Hepatocyte (in vitro differentiated cells): ENCODE results near the gene ZPBP2. TPM values are rescaled to one million over a fixed set of nuclear protein-coding genes. Genes with fewer than 3 reads are reported as not detected.
"Not testable (repeated sequence)": the region's sequence is repeated elsewhere in the genome, so short reads cannot be mapped to it uniquely, and the experiment has no call there.

Experiments
- DNase-seq: peaks from one replicate; pipeline ENCODE4 v3.0.0-alpha.2; 2016; ENCODE audit warnings: low spot score
- H2AFZ ChIP-seq: fragments of 200-600 bp; sonication (generic); 2 replicates; pipeline ENCODE4 v1.6.0; 2016; ENCODE audit warnings: antibody characterized with exemption, mild to moderate bottlenecking
- H3K27ac ChIP-seq: fragments of 200-600 bp; sonication (generic); 2 replicates; pipeline ENCODE4 v1.5.1; 2016; ENCODE audit warnings: mild to moderate bottlenecking
- H3K27me3 ChIP-seq: fragments of 200-600 bp; sonication (generic); 2 replicates; pipeline ENCODE4 v1.6.1; 2016
- H3K36me3 ChIP-seq: fragments of 200-600 bp; sonication (generic); replicated peaks from 2 replicates; pipeline ENCODE4 v1.5.1; 2016; ENCODE audit warnings: low read depth; ENCODE audit not compliant: insufficient read depth
- H3K4me1 ChIP-seq: fragments of 200-600 bp; sonication (generic); 2 replicates; pipeline ENCODE4 v1.5.1; 2016; ENCODE audit warnings: mild to moderate bottlenecking, moderate library complexity; ENCODE audit not compliant: insufficient read depth
- H3K4me2 ChIP-seq: fragments of 200-600 bp; sonication (generic); 2 replicates; pipeline ENCODE4 v1.6.0; 2016
- H3K4me3 ChIP-seq: fragments of 200-600 bp; sonication (generic); 2 replicates; pipeline ENCODE4 v1.5.1; 2016; ENCODE audit warnings: mild to moderate bottlenecking
- H3K79me2 ChIP-seq: fragments of 200-600 bp; sonication (generic); 2 replicates; pipeline ENCODE4 v1.6.0; 2017; ENCODE audit warnings: mild to moderate bottlenecking
- H3K9me2 ChIP-seq: fragments of 200-600 bp; sonication (generic); replicated peaks from 2 replicates; pipeline ENCODE4 v1.6.0; 2017; ENCODE audit warnings: mild to moderate bottlenecking; ENCODE audit not compliant: insufficient read depth
- H3K9me3 ChIP-seq: fragments of 200-600 bp; sonication (generic); 2 replicates; pipeline ENCODE4 v1.5.1; 2016; ENCODE audit warnings: low read depth, mild to moderate bottlenecking
- H4K20me1 ChIP-seq: fragments of 200-600 bp; sonication (generic); 2 replicates; pipeline ENCODE4 v1.6.0; 2016; ENCODE audit warnings: mild to moderate bottlenecking; ENCODE audit not compliant: insufficient read depth, poor library complexity, severe bottlenecking
- CTCF ChIP-seq: fragments of 200-600 bp; sonication (generic); IDR thresholded peaks from 2 replicates; pipeline ENCODE4 v1.5.1; 2016; ENCODE audit warnings: antibody characterized with exemption, mild to moderate bottlenecking; ENCODE audit not compliant: poor library complexity
- EZH2 ChIP-seq: fragments of 200-600 bp; sonication (generic); IDR thresholded peaks from 2 replicates; pipeline ENCODE4 v1.6.1; 2016; ENCODE audit warnings: antibody characterized with exemption, mild to moderate bottlenecking, borderline replicate concordance
- EZH2phosphoT487 ChIP-seq: fragments of 200-600 bp; sonication (generic); IDR thresholded peaks from one replicate; pipeline ENCODE4 v1.6.1; 2018; ENCODE audit warnings: antibody characterized with exemption, mild to moderate bottlenecking, low read depth, moderate library complexity; ENCODE audit not compliant: unreplicated experiment, severe bottlenecking
- WGBS: methylation state at CpG from one replicate; pipeline ENCODE4 v1.1.6; 2016; ENCODE audit warnings: low lambda C conversion rate; ENCODE audit errors: missing lambda C conversion rate; 5-methylcytosine and 5-hydroxymethylcytosine counted together
- polyA plus RNA-seq: library from polyadenylated mRNA; unstranded; fragments of >200 nt; fragmentation: Nextera tagmentation; extraction: Ambion mirVana; gene quantifications from 2 replicates; pipeline ENCODE4 v1.2.1, GENCODE V29; 2016
- total RNA-seq: library from RNA; depleted of rRNA; stranded (reverse); fragments of >200 nt; gene quantifications from 2 replicates; pipeline ENCODE4 v1.2.3, GENCODE V29; 2014

ZPBP2 gene
- total and polyA plus RNA-seq, 2 experiments from 2014 or later = not detected

- H2AFZ ChIP-seq = no peak overlapping the region
- H3K27me3 ChIP-seq = peaks cover 10% of the 10 kb centered on the region
- no peaks in the 10 kb centered on the region for H3K79me2 ChIP-seq
- no peaks in the 10 kb centered on the region for H4K20me1 ChIP-seq
- DNase-seq = no peak
- no peak for TF ChIP-seq CTCF
- TF ChIP-seq EZH2 = no peak
- no peak for TF ChIP-seq EZH2phosphoT487
- no peaks in the 10 kb centered on the region for H3K36me3 ChIP-seq
- 58% methylated on average over 3 of the region's 3 CpGs for WGBS
- H3K4me2 ChIP-seq = no peak overlapping the region
- H3K4me3 ChIP-seq = no peak overlapping the region
- no peak overlapping the region for H3K27ac ChIP-seq
- no peaks in the 10 kb centered on the region for H3K4me1 ChIP-seq
- no peaks in the 10 kb centered on the region for H3K9me2 ChIP-seq
- no peaks in the 10 kb centered on the region for H3K9me3 ChIP-seq
Observed at GRCh38 chr17:39852239-39852638, 15.8 kb upstream of the ZPBP2 start.

DNA sequence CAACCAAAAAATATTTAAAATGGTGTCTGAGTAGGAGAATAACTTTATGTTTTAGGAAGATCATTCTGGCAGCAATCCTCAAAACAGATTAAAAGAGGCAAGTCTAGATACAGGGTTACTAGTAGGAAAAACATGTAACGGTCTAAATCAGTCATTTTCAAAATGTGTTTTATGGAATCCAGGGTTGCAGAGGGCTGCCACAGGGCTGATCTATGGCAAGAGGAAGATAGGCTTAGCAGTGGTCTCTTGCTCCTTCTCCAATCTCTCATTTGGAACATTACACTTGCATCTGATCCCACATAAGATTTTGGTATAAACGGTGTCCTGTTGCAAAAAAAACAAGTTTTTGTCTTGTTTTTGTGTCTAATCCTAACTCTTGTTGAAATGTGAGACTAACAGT, 13.1 kb upstream of the ZPBP2 start:
- Histone ChIP-seq H3K27me3 (no peaks in the 10 kb centered on the region), H3K4me1 (no peaks in the 10 kb centered on the region), H4K20me1 (no peaks in the 10 kb centered on the region), H3K27ac (no peak overlapping the region), H3K4me3 (no peak overlapping the region), H3K9me2 (no peaks in the 10 kb centered on the region), H3K9me3 (no peaks in the 10 kb centered on the region), H2AFZ (no peak overlapping the region), H3K4me2 (no peak overlapping the region), H3K79me2 (no peaks in the 10 kb centered on the region), H3K36me3 (no peaks in the 10 kb centered on the region)
- no peak for DNase-seq
- TF ChIP-seq CTCF (no peak), EZH2 (no peak), EZH2phosphoT487 (no peak)
- WGBS = 90% methylated on average over 2 of the region's 2 CpGs

DNA sequence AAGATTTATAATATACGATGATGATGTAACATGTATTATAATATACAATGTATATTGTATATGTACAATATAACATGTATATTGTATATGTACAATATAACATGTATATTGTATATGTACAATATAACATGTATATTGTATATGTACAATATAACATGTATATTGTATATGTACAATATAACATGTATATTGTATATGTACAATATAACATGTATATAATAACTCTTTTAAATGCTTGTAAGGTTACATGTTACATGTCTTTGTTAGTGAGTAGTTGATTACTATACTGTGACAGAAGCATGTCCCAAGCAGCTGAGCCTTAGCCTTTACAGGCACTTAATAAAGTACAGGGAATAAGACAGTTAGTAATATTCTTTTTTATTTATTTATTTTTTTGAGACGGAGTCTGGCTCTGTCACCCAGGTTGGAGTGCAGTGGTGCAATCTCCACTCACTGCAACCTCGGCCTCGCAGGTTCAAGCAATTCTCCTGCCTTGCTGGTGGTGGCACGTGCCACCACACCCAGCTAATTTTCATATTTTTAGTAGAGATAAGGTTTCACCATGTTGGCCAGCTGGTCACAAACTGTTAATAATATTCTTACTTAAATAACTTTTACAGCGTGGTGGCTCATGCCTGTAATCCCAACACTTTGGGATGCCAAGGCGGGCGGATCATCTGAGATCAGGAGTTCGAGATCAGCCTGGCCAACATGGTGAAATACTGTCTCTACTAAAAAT, 11.9 kb upstream of the ZPBP2 start:
- not testable (repeated sequence) for H3K36me3 ChIP-seq, H3K27ac ChIP-seq, H3K9me2 ChIP-seq, H3K9me3 ChIP-seq, H4K20me1 ChIP-seq, DNase-seq, H2AFZ ChIP-seq, H3K27me3 ChIP-seq, H3K4me1 ChIP-seq, H3K79me2 ChIP-seq, H3K4me2 ChIP-seq, H3K4me3 ChIP-seq
- 89% methylated on average over 9 of the region's 9 CpGs for WGBS

GRCh38 chr17:39861235-39861634, 6.8 kb upstream of the ZPBP2 start:
- H3K9me3 ChIP-seq = no peaks in the 10 kb centered on the region
- no peaks in the 10 kb centered on the region for H4K20me1 ChIP-seq
- peaks cover 48% of the 10 kb centered on the region for H3K27me3 ChIP-seq
- no peak overlapping the region for H3K4me3 ChIP-seq
- H3K36me3 ChIP-seq = no peaks in the 10 kb centered on the region
- no peak for DNase-seq
- no peak overlapping the region for H3K4me2 ChIP-seq
- H3K9me2 ChIP-seq = no peaks in the 10 kb centered on the region
- peaks cover 5% of the 10 kb centered on the region for H3K4me1 ChIP-seq
- H3K79me2 ChIP-seq = no peaks in the 10 kb centered on the region
- 89% methylated on average over 5 of the region's 5 CpGs for WGBS
- no peak overlapping the region for H3K27ac ChIP-seq
- H2AFZ ChIP-seq = no peak overlapping the region
- TF ChIP-seq EZH2 (no peak), EZH2phosphoT487 (no peak)
